Measurements from ENCODE around the gene CBLB. TPM values are rescaled to one million over a fixed set of nuclear protein-coding genes. Genes with fewer than 3 reads are reported as not detected.
A peak's percentile ranks its signal among the peaks of the same experiment; 100 is the strongest.

CBLB gene
- total RNA-seq, 1 experiment from 2014 or later, result 5.0 TPM

GRCh38 chr3:105791919-105792786, 76.7 kb downstream of the CBLB start:
- Histone ChIP-seq H3K27me3 (replicated peaks) (no peaks in the 10 kb centered on the region), H3K4me1 (replicated peaks) (peaks cover 21% of the 10 kb centered on the region), H3K36me3 (no peaks in the 10 kb centered on the region), H3K9me3 (replicated peaks) (no peaks in the 10 kb centered on the region), H3K27ac (no peak overlapping the region), H3K4me3 (no peak overlapping the region)
- DNase-seq (ENCODE audit: low read depth in 1 of 2, low spot score in 2 of 2), result peak in 1 of 2 experiments; percentile 6

GRCh38 chr3:105791131-105791530, 77.7 kb downstream of the CBLB start:
- Histone ChIP-seq H3K4me1 (replicated peaks) (peaks cover 21% of the 10 kb centered on the region), H3K27ac (0 out of 2 replicates have a peak overlapping the region, but pooled peaks have one; percentile 14), H3K9me3 (replicated peaks) (no peaks in the 10 kb centered on the region), H3K27me3 (replicated peaks) (no peaks in the 10 kb centered on the region), H3K36me3 (no peaks in the 10 kb centered on the region), H3K4me3 (no peak overlapping the region)
- peak in 1 of 2 experiments; percentile 9 for DNase-seq (ENCODE audit: low read depth in 1 of 2, low spot score in 2 of 2)

GRCh38 chr3:105790534-105790933, 78.3 kb downstream of the CBLB start:
- H3K4me3 ChIP-seq, result no peak overlapping the region
- H3K36me3 ChIP-seq, result no peaks in the 10 kb centered on the region
- no peaks in the 10 kb centered on the region for H3K27me3 ChIP-seq (replicated peaks)
- no peak overlapping the region for H3K27ac ChIP-seq
- H3K9me3 ChIP-seq (replicated peaks), result no peaks in the 10 kb centered on the region
- DNase-seq (ENCODE audit: low read depth in 1 of 2, low spot score in 2 of 2), result no peak
- peaks cover 21% of the 10 kb centered on the region for H3K4me1 ChIP-seq (replicated peaks)

GRCh38 chr3:105788593-105788992, 80.2 kb downstream of the CBLB start:
- H3K9me3 ChIP-seq (replicated peaks), result no peaks in the 10 kb centered on the region
- no peak overlapping the region for H3K4me3 ChIP-seq
- peaks cover 21% of the 10 kb centered on the region for H3K4me1 ChIP-seq (replicated peaks)
- no peak overlapping the region for H3K27ac ChIP-seq
- no peaks in the 10 kb centered on the region for H3K27me3 ChIP-seq (replicated peaks)
- DNase-seq (ENCODE audit: low read depth in 1 of 2, low spot score in 2 of 2), result no peak
- no peaks in the 10 kb centered on the region for H3K36me3 ChIP-seq

GRCh38 chr3:105787453-105787852, 81.4 kb downstream of the CBLB start:
- H3K4me3 ChIP-seq, result no peak overlapping the region
- H3K27me3 ChIP-seq (replicated peaks), result no peaks in the 10 kb centered on the region
- H3K9me3 ChIP-seq (replicated peaks), result no peaks in the 10 kb centered on the region
- H3K4me1 ChIP-seq (replicated peaks), result peaks cover 18% of the 10 kb centered on the region
- H3K36me3 ChIP-seq, result no peaks in the 10 kb centered on the region
- no peak for DNase-seq (ENCODE audit: low read depth in 1 of 2, low spot score in 2 of 2)
- no peak overlapping the region for H3K27ac ChIP-seq

- Histone ChIP-seq H3K4me3 (no peak overlapping the region), H3K4me1 (replicated peaks) (peaks cover 13% of the 10 kb centered on the region), H3K36me3 (no peaks in the 10 kb centered on the region), H3K27ac (no peak overlapping the region), H3K9me3 (replicated peaks) (no peaks in the 10 kb centered on the region), H3K27me3 (replicated peaks) (no peaks in the 10 kb centered on the region)
- no peak for DNase-seq (ENCODE audit: low read depth in 1 of 2, low spot score in 2 of 2)
Observed at GRCh38 chr3:105786990-105787389, 81.8 kb downstream of the CBLB start.

- Histone ChIP-seq H3K9me3 (replicated peaks) (no peaks in the 10 kb centered on the region), H3K27ac (no peak overlapping the region), H3K27me3 (replicated peaks) (no peaks in the 10 kb centered on the region), H3K4me1 (replicated peaks) (peaks cover 9% of the 10 kb centered on the region), H3K36me3 (no peaks in the 10 kb centered on the region), H3K4me3 (no peak overlapping the region)
- no peak for DNase-seq (ENCODE audit: low read depth in 1 of 2, low spot score in 2 of 2)
Observed at GRCh38 chr3:105786241-105786640, 82.6 kb downstream of the CBLB start.

GRCh38 chr3:105785803-105786202, 83.0 kb downstream of the CBLB start:
- Histone ChIP-seq H3K27ac (no peak overlapping the region), H3K36me3 (no peaks in the 10 kb centered on the region), H3K27me3 (replicated peaks) (no peaks in the 10 kb centered on the region), H3K9me3 (replicated peaks) (no peaks in the 10 kb centered on the region), H3K4me1 (replicated peaks) (peaks cover 5% of the 10 kb centered on the region), H3K4me3 (no peak overlapping the region)
- no peak for DNase-seq (ENCODE audit: low read depth in 1 of 2, low spot score in 2 of 2)

- H3K27me3 ChIP-seq (replicated peaks), result no peaks in the 10 kb centered on the region
- no peak overlapping the region for H3K4me3 ChIP-seq
- DNase-seq (ENCODE audit: low read depth in 1 of 2, low spot score in 2 of 2), result no peak
- no peak overlapping the region for H3K27ac ChIP-seq
- no peaks in the 10 kb centered on the region for H3K36me3 ChIP-seq
- H3K9me3 ChIP-seq (replicated peaks), result no peaks in the 10 kb centered on the region
- no peaks in the 10 kb centered on the region for H3K4me1 ChIP-seq (replicated peaks)
Observed at GRCh38 chr3:105783631-105784030, 85.2 kb downstream of the CBLB start.

GRCh38 chr3:105781871-105782270, 86.9 kb downstream of the CBLB start:
- Histone ChIP-seq H3K4me3 (no peak overlapping the region), H3K27me3 (replicated peaks) (no peaks in the 10 kb centered on the region), H3K4me1 (replicated peaks) (no peaks in the 10 kb centered on the region), H3K27ac (no peak overlapping the region), H3K9me3 (replicated peaks) (no peaks in the 10 kb centered on the region), H3K36me3 (no peaks in the 10 kb centered on the region)
- no peak for DNase-seq (ENCODE audit: low read depth in 1 of 2, low spot score in 2 of 2)

GRCh38 chr3:105780107-105780506, 88.7 kb downstream of the CBLB start:
- Histone ChIP-seq H3K27ac (no peak overlapping the region), H3K27me3 (replicated peaks) (no peaks in the 10 kb centered on the region), H3K9me3 (replicated peaks) (no peaks in the 10 kb centered on the region), H3K4me3 (no peak overlapping the region), H3K36me3 (no peaks in the 10 kb centered on the region), H3K4me1 (replicated peaks) (no peaks in the 10 kb centered on the region)
- DNase-seq (ENCODE audit: low read depth in 1 of 2, low spot score in 2 of 2), result no peak

GRCh38 chr3:105775368-105775767, 93.4 kb downstream of the CBLB start:
- Histone ChIP-seq H3K36me3 (no peaks in the 10 kb centered on the region), H3K27ac (no peak overlapping the region), H3K4me3 (no peak overlapping the region), H3K4me1 (replicated peaks) (no peaks in the 10 kb centered on the region), H3K27me3 (replicated peaks) (no peaks in the 10 kb centered on the region; the same call in 1 of the 2 replicates), H3K9me3 (replicated peaks) (no peaks in the 10 kb centered on the region)
- no peak for DNase-seq (ENCODE audit: low read depth in 1 of 2, low spot score in 2 of 2)

GRCh38 chr3:105774444-105775180, 94.2 kb downstream of the CBLB start:
- H3K27ac ChIP-seq, result no peak overlapping the region
- DNase-seq (ENCODE audit: low read depth in 1 of 2, low spot score in 2 of 2), result no peak
- no peaks in the 10 kb centered on the region for H3K9me3 ChIP-seq (replicated peaks)
- no peaks in the 10 kb centered on the region for H3K4me1 ChIP-seq (replicated peaks)
- H3K27me3 ChIP-seq (replicated peaks), result no peaks in the 10 kb centered on the region; the same call in 1 of the 2 replicates
- H3K4me3 ChIP-seq, result no peak overlapping the region
- no peaks in the 10 kb centered on the region for H3K36me3 ChIP-seq

- no peaks in the 10 kb centered on the region; the same call in 1 of the 2 replicates for H3K27me3 ChIP-seq (replicated peaks)
- no peaks in the 10 kb centered on the region for H3K36me3 ChIP-seq
- no peaks in the 10 kb centered on the region for H3K4me1 ChIP-seq (replicated peaks)
- no peak overlapping the region for H3K4me3 ChIP-seq
- no peak overlapping the region for H3K27ac ChIP-seq
- H3K9me3 ChIP-seq (replicated peaks), result no peaks in the 10 kb centered on the region
- no peak for DNase-seq (ENCODE audit: low read depth in 1 of 2, low spot score in 2 of 2)
Observed at GRCh38 chr3:105773291-105773690, 95.5 kb downstream of the CBLB start.
